DMS79 (cell line): ENCODE data around the gene SCUBE3.
A peak's percentile ranks its signal among the peaks of the same experiment; 100 is the strongest.

Experiments used
- DNase-seq: peaks from one replicate; lab custom pipeline; 2025; lab: John Stamatoyannopoulos, UW

The SCUBE3 gene

GRCh38 chr6:35181933-35182612, 31.7 kb upstream of the SCUBE3 start:
- DNase-seq = peak; percentile 47

- no peak for DNase-seq
Observed at GRCh38 chr6:35183281-35183680, 30.5 kb upstream of the SCUBE3 start.

- DNase-seq = no peak
Observed at GRCh38 chr6:35183935-35184334, 29.8 kb upstream of the SCUBE3 start.

- DNase-seq = no peak
Observed at GRCh38 chr6:35184580-35185301, 29.0 kb upstream of the SCUBE3 start.

DNA sequence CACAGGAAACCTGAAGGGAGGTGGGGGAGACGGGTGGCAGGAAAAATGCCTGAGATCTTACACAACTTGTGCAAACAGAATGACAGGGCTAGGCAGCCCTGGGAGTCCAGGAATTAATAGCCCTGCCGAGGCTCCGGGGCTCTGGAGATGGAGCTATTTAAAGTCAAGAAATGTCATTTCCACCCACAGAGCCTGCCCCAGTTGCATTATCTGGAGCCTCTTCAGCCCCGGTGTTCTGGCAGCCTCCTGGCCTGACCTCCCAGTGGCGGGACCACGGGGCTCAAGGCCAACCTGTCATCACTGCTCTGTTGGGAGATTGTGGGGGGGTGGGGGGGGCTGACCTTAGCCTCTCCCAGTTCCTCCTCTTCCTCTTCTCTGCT, 28.5 kb upstream of the SCUBE3 start:
- no peak for DNase-seq

- no peak for DNase-seq
Observed at GRCh38 chr6:35185971-35186370, 27.8 kb upstream of the SCUBE3 start.

GRCh38 chr6:35186571-35186970, 27.2 kb upstream of the SCUBE3 start:
- no peak for DNase-seq

GRCh38 chr6:35188886-35189285, 24.9 kb upstream of the SCUBE3 start:
- DNase-seq = no peak

DNA sequence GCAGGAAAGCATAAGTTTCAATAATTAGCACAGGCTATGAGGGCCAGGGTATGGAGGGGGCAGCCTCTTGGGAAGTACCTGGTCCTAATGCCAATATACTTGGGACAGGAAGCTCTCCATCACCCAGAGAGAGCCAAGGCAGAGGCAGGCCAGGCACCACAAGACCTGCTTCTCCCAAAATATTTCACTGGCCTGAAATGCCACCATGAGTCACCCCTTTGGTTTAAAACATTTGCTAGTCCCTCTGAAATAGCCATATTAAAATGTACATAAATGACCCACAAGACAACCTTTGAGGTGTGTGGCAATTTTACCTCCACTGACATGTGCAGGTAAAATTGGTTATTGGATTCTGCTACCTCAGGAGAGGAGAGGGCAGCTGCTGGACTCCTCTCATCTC, 23.4 kb upstream of the SCUBE3 start:
- no peak for DNase-seq

- no peak for DNase-seq
Observed at GRCh38 chr6:35191889-35192288, 21.9 kb upstream of the SCUBE3 start.

GRCh38 chr6:35192301-35192860, 21.4 kb upstream of the SCUBE3 start:
- DNase-seq = no peak

DNA sequence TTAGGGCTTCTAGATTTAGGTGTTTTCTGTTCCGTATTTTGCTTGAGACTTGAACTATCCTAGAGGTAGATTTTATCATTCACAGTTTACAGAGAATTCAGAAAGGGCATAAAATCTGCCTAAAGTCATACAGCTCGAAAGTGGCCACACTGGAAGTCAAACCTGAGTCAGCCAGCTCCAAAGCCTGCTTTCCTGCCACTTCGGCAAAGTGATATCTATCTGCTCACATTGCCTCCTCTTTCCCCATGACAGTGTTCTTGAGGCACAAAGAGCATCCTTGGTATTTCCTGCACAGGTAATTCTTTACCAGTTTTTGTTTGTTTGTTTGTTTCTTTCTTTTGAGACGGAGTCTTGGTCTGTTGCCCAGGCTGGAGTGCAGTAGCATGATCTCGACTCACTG, 19.4 kb upstream of the SCUBE3 start:
- DNase-seq = no peak

DNA sequence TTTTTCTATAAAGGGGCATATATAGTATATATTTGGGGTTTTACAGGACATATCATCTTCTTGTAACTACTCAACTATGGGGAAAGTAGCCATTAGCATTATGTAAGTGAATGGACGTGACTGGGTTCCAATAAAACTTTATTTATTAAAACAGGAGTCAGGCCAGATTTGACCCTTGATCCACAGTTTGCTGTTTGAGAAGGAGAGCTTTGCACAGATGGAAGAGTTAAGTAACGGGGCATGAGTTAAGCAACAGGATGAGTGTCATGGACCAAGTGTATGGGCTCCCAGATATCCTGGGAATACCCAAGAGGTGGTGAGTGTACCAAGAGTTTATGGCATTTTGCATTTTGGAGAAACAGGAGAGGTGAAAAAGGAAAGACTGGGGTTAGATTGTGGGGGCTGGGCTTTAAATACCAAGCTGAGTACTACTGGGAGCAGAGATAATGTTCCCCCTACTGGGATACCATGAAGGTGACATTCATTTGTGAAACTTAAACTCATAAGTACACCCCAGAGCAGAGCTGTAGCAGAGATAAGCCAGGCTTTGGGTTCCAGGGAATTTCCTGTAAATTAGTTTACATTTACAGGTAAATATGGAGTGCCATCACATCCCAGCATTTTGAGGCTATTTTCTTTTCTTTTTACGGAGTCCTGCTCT, 18.5 kb upstream of the SCUBE3 start:
- no peak for DNase-seq

GRCh38 chr6:35197196-35197595, 16.6 kb upstream of the SCUBE3 start:
- DNase-seq = no peak

- no peak for DNase-seq
Observed at GRCh38 chr6:35199866-35200265, 13.9 kb upstream of the SCUBE3 start.

GRCh38 chr6:35202066-35202546, 11.7 kb upstream of the SCUBE3 start:
- no peak for DNase-seq

DNA sequence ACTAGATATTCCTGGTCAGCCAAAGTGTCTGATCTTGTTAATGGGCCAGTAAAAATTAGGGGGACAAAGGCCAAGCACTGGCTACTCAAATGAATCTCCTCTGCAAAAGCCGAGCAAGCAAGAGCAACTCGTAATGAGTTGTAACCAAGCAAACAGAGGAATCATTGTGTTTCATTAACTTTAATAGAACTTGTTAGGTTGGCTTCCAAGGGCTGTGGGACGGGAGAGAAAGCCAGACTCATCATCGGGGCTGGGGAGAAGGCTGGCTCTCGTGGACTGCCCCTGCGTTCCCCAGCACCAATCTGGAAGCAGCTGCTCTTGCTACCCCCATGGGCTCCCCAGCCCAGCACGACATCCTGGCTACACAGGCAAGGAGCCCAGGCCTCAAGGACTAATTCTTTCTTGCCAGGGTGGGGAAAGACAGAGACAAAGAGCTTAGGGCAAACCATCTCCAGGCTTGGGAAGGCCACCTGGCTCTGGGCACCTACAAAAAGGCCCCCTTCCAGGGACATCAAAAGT, 10.5 kb upstream of the SCUBE3 start:
- no peak for DNase-seq

- DNase-seq = no peak
Observed at GRCh38 chr6:35203680-35204079, 10.1 kb upstream of the SCUBE3 start.

DNA sequence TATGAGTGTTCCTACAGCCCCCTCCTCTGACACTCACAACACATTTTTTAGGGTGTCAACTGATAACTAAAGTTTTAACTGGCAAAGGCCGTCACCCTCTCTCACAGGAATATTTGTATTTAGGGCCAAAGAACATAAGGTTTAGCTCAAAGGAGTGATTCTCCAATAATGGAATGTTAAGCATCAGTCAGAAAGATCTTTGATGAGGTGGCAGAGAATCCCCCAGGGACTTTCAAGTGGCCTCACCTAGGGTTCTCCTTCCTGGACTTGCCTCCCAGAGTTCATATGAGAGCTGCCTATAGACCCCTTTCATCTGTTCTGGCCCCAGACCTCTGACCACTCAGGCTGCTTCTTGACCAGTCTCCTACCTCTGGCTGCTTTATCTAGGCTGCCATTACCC, 7.4 kb upstream of the SCUBE3 start:
- DNase-seq = no peak

GRCh38 chr6:35208419-35208818, 5.3 kb upstream of the SCUBE3 start:
- no peak for DNase-seq

DNA sequence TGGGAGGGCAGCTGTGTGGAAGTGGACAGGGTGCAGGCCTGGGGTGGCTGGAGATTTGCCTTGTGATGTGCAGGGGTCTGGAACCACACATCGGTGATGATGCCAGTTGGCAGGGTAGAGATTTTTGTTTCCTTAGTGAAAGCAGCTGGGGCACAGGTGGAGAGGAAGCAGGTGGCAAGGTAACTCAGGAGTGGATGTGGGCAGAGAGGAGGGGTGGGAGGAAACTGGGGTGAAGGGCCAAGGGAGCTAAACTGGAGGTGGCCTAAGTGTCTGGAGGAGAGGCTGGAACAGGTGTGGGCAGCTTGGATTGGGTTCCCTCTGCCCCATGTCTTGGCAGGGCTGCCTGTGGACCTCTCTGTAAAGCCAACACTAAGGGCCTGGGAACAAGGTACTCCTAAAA, 4.7 kb upstream of the SCUBE3 start:
- DNase-seq = peak; percentile 58

GRCh38 chr6:35209622-35210247, 4.0 kb upstream of the SCUBE3 start:
- no peak for DNase-seq
